ENCODE data around the gene MARK4.

Gene MARK4

GRCh38 chr19:45290381-45290931 lies 39.4 kb downstream of the MARK4 start:
- no peak overlapping the region for H3K4me3 ChIP-seq (ENCODE audit: low read depth, low read length)
- TF ChIP-seq CTCF (IDR thresholded peaks at IDR 0.05; ENCODE audit: low read depth, low read length): no peak

- no peak overlapping the region for H3K4me3 ChIP-seq (ENCODE audit: low read depth, low read length)
- no peak for TF ChIP-seq CTCF (IDR thresholded peaks at IDR 0.05; ENCODE audit: low read depth, low read length)
Observed at GRCh38 chr19:45291834-45292233, 40.8 kb downstream of the MARK4 start.

GRCh38 chr19:45293682-45294081 lies 42.6 kb downstream of the MARK4 start:
- no peak for TF ChIP-seq CTCF (IDR thresholded peaks at IDR 0.05; ENCODE audit: low read depth, low read length)
- H3K4me3 ChIP-seq (ENCODE audit: low read depth, low read length): no peak overlapping the region

- H3K4me3 ChIP-seq (ENCODE audit: low read depth, low read length): no peak overlapping the region
- no peak for TF ChIP-seq CTCF (IDR thresholded peaks at IDR 0.05; ENCODE audit: low read depth, low read length)
Observed at GRCh38 chr19:45294291-45295029, 43.4 kb downstream of the MARK4 start.

- no peak for TF ChIP-seq CTCF (IDR thresholded peaks at IDR 0.05; ENCODE audit: low read depth, low read length)
- H3K4me3 ChIP-seq (ENCODE audit: low read depth, low read length): no peak overlapping the region
Observed at GRCh38 chr19:45295873-45296272, 44.8 kb downstream of the MARK4 start.

DNA sequence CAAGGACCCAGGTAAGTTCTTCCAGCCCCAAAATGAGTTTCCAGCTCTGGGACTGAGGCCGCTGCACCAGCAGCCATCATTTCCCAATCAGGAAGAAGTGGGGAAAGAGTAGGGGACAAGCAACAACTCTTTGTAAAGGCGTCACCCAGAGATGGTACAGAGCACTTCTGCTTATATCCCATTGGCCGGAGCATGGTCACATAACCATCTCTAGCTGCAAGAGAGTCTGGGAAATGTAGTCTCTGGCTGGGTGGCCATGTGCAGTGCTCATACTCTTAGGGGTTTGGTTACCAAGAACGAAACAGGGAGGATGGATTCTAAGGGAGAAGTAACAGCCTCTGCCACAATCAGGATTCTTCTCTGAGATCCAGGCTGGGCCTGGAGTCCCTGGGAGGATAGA lies 45.3 kb downstream of the MARK4 start:
- H3K4me3 ChIP-seq (ENCODE audit: low read depth, low read length): no peak overlapping the region
- no peak for TF ChIP-seq CTCF (IDR thresholded peaks at IDR 0.05; ENCODE audit: low read depth, low read length)

DNA sequence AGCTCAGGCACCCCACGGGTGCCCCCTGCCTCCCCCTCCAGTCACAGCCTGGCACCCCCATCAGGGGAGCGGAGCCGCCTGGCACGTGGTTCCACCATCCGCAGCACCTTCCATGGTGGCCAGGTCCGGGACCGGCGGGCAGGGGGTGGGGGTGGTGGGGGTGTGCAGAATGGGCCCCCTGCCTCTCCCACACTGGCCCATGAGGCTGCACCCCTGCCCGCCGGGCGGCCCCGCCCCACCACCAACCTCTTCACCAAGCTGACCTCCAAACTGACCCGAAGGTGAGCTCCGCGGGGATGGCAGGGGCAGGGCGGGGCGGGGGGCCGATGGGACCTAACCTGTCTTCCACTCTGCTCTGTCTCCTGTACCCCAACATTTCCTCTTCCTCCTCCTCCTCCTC lies 46.6 kb downstream of the MARK4 start:
- no peak for TF ChIP-seq CTCF (IDR thresholded peaks at IDR 0.05; ENCODE audit: low read depth, low read length)

More for the DNA sequence above, 46.6 kb downstream of the MARK4 start:
- H3K4me3 ChIP-seq (ENCODE audit: low read depth, low read length): no peak overlapping the region
